Dermis microvascular lymphatic vessel endothelial cell (primary cell): ENCODE measurements around the gene RASL12. TPM values are rescaled to one million over a fixed set of nuclear protein-coding genes. Genes with fewer than 3 reads are reported as not detected.
"Not testable (repeated sequence)": the region's sequence is repeated elsewhere in the genome, so short reads cannot be mapped to it uniquely, and the experiment has no call there.

Experiments used
- DNase-seq, 2 donors: peaks; one replicate each; pipeline versions ENCODE4 v3.0.0 to v3.0.0-alpha.2; 2010; ENCODE audit warnings: low read depth in 2 of 2
- total RNA-seq: library from RNA; depleted of rRNA; stranded (reverse); fragments of >200 nt; gene quantifications from 2 replicates; pipeline ENCODE4 v1.2.1, GENCODE V29; 2014

The RASL12 gene
- total RNA-seq, 1 donor from 2014 or later, result not detected

DNA sequence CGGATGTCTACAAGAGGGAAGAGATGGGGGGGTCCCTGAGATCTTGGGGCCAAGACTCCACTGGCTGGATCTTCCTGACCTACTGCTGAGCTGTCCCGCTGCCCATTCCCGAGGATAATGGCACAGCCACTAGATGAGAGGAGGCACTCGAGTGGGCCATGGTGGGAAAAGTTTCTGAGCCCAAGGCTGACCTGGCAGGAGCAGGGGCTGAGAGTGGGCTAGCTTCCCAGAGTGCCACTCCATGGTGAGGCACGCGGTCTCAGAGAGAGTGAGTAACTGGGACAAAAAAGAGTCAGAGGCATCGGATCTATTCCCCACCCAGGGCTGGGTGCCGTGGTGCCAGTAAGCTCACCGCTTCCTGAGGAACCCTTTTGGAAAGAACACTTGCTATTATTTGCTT lies 11.7 kb downstream of the RASL12 start:
- DNase-seq, result no peak

DNA sequence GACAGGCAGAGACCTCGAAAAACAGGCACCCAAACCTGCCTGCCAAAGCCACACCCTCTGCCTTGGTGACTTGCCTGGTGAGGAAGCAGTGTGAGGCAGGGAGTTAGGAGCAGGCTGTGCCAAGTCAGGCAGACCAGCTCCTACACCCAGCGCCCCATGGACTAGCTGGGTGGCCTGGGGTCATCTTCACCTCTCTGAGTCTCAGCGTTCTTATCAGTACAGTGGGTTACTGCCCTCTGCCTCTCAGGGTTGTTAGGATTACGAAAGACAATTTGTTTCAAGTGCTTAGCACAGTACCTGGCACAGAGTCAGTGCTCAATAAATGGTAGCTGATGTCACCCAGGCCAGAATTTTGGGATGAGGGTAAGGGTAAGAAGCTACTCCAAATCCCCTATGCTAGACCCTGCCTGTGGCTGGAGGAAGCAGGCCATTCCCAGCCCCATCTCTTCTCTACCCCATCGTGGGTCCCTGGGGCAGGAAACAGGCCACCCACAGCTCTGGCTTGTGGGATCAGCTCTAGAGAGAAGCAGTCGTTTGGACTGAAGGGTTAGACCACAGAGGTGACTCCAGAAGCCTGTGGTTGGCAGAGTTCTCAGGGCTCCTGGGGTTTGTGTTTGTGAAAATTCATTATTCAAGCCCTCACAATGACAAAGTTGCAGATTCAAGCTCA lies 12.5 kb downstream of the RASL12 start:
- no peak for DNase-seq

DNA sequence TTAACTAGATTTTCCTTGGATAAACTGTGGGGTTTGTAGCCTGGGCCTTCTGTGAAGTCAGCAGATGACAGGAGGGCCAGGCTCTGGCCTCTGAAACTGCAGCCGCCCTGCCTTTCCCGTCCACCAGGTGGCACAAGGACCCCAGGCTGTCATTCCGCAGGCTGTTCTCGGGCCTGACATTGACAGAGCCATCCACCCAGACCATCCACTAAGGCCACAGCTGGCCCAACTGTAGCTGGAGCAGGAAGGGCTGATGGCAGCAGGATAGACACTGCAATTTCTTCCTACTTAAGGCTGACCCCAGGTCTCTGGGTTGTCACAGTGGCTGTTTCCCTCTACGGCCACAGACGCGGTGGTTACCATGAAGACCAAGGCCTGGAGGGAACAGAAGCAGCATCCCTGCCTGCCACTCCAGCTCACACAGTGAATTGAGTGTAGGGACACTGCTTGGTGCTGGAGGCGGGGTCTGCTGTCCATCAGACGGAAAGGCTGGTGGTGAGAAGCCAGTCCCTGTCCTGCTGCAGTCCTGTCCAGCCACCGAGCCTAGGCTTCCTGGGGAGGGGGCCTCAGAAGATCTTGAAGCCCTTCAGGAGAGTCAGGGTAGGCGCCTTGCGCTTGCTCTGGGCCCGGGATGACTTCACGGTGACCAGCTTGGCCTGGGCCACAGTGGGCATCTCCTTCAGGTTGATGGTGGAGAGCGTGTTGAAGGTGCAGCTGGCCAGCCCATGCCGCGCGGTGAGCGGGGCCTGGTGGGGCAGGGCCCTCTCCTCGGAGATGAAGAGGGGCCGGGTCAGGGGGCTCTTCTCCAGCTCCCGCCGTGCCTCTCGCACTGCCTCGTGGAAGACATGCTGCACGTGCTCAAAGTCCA lies 13.2 kb downstream of the RASL12 start:
- DNase-seq, result peak; percentile 51 to 65

DNA sequence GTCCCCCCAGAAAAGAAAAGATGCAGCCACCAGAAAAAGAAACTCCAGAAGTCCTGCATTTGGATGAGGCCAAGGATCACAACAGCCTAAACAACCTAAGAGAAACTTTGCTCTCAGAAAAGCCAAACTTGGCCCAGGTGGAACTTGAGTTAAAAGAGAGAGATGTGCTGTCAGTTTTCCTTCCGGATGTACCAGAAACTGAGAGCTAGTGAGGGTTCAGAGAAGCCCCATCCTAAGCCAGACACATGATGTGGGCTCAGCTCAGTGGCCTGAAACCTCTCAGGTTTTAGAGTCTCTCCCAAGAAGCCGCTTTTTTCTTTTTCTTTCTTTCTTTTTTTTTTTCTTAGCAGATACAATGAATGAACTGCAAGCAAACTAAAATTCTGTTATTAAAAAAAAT lies 14.8 kb downstream of the RASL12 start:
- no peak for DNase-seq

DNA sequence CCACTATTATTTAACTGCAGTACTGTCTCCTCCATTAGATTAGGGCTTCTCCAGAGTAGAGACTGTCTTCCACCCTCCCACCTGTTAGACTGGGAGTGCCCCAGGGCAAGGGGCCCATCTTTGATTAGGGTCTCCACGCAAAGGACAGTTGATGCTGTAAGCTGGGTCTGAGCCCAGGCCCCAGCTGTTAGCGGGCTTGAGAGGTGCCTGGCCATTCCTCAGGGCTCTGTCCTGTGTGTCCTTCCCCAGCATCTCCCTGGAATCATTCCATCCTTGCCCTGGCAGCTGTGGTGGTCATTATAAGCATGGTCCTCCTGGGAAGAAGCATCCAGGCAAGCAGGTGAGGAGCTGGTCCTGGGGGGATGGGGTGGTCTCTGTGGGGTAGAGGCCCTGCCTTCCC lies 16.5 kb downstream of the RASL12 start:
- DNase-seq, result no peak

DNA sequence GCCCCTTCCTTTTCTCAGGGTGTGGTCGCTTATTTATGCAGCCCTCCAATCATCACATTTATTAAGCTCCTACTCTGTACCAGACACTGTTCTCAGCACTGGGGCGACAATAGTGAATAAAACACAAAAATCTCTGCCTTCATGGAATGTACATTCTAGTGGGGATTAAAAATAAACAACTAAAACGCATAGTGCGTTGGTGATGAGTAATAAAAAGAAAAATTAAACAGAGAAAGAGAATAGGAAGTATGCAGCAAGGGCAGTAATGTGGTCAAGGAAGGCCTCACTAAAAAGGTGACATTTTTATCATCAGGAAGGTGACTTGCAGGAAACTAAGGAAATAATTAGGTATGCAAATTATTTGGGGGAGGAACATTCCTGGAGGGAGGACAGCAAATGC lies 17.5 kb downstream of the RASL12 start:
- no peak for DNase-seq

DNA sequence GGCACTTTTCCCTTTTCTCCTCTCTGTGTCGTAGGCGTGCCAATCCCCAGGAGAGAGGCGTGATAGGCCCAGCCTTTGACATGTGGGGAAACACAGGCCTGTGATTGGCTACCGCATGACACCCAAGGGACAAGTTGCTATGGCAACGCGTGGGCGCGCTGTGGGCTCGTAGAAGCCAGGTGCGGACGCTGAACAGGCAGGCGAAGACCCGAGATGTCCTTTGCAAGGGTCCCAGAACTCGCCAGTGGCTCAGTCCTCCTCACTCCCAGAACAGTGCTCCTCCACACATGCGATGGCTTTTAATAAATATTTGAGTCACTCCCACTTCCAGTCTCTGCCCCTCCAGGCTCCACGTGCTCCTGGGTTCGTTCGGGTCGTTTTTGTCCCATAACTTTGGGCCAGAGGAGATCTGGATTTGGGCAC lies 18.4 kb downstream of the RASL12 start:
- DNase-seq, result peak; percentile 92 to 93

DNA sequence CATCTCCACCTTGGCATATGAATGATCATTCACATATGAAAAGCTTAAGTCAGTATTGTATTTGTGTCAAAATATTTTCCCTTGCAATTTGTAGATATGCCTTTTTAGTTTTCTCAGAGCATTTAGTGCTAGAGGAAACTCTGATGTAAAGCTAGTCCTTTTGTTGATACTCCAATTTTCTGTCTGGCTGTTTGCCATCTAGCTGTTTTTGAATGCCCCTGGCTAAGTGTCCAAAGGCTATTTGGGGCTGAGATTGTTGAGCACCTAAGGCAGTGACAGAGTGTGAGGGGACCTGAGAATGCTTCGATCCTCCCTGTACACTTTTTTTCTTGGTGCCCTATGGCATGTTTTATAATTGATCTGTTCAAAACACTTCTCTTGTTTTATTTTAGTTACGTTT lies 19.6 kb downstream of the RASL12 start:
- DNase-seq, result no peak

DNA sequence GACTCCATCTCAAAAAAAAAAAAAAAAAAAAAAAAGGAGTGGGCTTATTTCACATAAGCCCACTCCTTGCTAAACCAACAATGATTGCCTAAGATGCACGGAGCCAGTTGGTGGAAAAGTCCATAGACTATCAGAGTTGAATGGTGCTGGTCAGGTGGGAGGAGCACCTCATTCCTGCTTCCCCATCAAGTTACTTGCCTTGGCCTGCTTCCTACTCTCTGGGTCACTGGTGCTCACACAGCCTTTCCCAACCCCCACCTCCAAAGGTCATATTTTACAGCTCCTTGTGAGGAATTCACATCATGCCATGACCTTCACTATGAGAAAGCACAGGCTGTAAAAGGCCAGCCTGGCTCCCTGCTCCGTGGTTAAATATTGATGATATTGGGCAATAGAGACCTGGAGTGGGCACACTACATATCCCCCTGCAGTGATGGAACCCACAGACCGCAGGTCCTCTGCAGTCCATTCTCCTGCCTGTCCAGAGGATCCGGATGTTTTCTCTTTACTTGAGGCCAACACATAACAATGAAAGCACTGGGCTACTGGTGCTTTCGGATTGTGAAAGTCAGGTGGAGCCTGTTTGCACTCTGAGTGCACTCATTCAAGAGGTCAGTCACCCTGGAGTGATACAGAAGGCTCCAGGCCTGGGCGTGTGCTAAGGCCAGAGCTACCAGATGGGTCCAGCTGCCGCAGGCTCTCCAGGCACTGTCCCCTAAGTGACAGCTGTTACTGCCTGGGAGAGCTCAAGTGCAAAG lies 22.9 kb downstream of the RASL12 start, which contains the start of gene SLC51B:
TSS of gene SLC51B (plus strand) at position 664 of the 758 bp plus-strand sequence. CDS start 4,618 bp downstream, outside the sequence.
- no peak for DNase-seq

DNA sequence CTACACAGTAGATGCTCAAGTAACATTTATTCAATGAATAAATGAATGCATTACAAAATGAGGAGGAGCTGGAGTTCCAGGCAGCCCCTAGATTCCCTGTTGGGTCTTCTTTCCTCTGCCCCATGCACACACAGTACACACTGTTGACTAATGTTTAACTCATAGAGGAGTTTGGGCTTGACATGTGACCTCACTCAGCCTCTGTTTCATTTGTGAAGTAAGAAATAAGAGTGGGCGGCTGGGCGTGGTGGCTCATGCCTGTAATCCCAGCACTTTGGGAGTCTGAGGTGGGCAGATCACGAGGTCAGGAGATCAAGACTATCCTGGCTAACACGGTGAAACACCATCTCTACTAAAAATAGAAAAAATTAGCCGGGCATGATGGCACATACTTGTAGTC lies 23.6 kb downstream of the RASL12 start:
- DNase-seq, result not testable (repeated sequence)

DNA sequence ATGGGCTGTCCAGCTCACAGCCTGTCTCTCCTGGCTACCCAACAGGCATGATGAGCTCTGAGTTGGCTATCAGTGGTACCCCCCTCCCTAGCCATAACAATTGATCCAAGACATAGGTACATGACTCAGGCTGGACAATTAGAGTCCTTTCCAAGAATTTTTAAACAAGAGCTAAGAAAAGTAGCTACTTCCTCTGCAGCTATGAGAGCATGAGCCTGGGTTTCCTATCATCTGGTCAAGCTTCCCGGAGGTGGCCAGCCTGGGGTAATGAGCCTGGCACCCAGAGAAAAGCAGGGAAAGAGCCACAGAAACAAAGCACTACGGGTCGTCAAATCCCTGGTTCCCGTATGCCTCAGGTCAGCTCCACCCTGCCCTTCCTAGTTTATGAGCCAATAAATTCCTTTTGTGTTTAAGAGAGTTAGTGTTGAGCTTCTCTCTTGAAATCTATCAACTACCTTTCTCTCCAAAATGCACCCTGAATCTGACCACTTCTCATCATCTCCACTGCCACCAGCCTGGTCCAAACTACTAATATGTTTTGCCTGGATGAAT lies 24.9 kb downstream of the RASL12 start:
- DNase-seq, result no peak

DNA sequence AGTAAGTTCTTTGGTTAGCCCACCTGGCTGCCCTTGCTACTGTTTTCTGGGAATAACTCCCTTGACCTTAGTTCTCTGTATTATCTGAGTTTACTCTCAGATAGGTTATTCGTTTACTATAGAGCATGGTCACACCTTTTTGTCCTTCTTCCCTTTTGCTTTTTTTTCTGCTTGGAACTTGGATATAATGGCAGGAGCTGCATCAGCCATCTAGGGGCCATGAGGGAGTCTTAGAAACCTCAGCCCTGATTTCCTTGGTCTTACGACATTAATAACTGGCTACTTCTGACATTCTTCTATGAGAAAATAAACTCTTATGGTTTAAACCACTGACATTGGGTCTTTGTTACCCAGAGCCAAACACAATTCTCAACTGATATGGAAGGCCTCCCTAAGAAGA lies 26.0 kb downstream of the RASL12 start:
- DNase-seq, result no peak

DNA sequence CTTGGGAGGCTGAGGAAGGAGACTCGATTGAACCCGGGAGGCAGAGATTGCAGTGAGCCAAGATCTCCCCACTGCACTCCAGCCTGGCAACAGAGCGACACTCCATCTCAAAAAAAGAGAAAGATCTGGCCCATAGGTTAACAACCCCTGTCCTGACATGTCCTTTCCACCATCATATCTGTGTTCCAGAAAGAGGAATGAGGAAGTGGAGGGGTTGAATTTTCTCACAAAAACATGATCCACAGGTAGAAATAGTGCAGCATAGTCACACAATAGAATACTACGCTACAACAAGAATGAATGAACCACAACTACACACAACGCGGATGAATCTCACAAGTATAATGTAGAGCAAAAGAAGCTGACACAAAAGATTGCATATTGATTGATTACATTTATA lies 27.3 kb downstream of the RASL12 start:
- no peak for DNase-seq

DNA sequence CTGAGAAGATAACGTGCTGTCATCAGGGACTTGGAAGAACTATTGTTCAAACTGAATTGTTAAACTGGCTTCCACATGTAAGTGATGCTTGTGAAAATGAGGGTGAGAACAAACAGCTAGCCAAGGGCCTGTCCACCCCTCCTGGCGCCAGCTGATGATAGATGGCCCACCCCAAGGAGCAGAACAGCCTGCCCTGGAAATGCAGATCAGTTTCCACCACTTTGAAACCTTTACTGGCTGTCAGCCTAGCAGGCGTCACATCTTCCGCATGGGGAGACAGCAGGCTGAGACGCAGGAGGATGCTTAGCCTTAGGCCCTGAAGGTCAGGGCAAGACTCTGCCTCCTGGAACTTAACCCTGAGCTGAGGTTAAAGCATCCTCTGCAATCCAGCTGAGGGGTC lies 29.0 kb downstream of the RASL12 start:
- no peak for DNase-seq

DNA sequence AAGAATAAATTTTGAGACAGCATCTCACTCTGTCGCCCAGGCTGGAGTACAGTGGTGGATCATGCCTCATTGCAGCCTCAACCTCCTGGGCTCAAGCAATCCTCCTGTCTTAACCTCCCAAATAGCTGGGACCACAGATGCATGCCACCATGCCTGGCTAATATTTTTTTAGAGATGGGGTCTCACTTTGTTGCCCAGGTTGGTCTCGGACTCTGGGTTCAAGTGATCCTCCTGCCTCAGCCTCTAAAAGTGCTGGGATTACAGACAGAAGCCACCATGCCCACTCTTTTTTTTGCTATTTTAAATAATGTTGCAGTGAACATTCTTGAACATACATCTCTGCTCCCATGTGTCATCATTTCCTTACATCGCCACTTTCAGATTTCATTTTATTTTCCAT lies 29.4 kb downstream of the RASL12 start:
- DNase-seq, result no peak

DNA sequence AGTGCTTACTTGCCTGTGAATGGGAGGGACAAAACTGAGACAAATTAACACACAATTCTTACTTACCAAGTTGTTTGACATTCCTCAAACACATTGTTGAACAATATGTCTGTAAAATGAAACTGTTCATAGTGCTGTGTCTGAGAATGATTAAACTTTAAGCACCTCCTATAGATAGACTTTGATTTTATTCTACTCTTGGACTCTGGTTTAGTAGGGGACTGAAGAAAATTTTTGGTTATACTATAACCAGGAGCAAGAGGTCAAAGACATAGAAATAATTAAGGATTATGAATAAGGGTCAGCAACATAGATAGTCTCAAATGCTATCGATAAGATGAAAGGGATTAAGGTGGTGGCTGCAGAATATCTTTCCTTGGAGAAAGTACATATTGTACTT lies 30.5 kb downstream of the RASL12 start:
- DNase-seq, result no peak

DNA sequence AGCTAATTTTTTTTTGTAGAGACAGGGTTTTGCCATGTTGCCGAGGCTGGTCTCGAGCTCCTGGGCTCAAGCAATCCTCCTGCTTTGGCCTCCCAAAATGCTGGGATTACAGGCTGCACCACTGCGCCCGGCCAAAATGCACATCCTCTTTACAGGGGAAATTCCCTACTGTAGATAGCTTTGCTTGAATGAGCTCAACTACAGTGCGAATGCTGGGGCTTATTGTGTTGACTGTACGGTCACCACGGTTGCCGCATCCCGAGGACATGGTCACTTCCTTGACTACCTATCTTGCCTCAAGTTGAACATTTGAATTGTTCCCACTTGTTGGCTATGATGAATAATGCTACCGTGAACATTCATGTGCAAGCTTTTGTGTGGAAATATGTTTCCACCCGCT lies 33.1 kb downstream of the RASL12 start:
- no peak for DNase-seq

DNA sequence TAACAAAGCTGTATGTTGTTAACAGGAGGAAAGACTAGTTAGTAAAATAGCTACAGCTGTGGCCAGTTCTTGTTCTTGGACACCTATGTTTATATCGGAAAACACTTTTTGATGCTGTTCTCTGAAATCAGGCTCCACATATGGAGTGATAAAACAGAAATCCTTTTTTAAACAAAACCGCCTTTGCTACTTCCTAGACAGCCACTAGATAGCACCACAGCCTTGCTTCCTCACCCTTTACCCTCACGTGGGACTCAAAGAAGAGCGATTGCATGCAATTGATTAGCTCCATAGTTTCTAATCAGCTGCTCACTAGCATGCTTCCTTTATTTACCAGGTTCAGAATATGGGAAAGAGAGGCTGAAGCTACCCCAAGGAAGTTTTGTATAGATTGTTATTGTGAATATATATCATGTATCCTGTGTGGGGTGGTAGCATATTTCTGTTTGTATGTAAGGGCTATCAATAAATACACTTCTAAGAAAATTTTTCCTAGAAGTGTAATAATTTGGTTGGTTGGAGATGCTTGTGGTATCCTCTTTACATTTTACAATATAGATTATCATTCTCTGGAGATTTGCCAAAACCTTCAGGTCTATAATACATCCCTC lies 34.0 kb downstream of the RASL12 start:
- DNase-seq, result peak in 1 of 2 donors; percentile 43

DNA sequence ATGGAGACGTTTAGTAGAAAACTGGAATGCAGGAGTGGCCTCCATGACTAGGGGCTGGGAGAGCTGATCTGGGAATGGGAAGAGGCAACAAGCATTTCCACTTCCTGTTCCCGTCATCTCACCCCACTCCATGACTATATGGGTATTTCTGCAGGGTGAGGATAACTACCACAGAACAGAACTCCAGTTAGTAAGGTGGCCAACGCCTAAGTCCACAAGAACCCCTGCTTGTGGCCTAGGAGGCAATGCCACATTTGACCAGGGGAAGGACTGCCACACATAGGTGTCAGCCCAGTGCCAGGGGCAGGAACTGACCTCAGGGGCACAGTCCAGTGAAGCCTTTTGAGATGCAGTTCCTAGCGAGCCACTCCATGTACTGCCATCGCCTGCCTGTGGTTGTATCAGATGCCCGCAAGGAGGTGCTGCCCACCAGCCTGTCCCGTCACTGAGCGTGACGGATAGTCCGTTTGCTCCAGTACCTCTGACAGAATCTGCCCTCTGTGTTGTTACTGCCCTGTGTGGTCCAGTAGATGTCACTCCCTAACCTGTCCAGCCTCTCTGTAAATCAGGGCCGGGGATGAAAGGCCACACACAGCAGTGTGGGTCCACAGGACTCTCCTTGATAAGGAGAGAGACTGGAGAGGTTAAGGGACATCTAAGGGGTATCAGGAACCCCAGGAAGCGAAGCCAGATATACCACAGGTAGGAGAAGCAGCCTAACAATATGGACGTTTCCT lies 34.8 kb downstream of the RASL12 start:
- peak; percentile 73 to 85 for DNase-seq

DNA sequence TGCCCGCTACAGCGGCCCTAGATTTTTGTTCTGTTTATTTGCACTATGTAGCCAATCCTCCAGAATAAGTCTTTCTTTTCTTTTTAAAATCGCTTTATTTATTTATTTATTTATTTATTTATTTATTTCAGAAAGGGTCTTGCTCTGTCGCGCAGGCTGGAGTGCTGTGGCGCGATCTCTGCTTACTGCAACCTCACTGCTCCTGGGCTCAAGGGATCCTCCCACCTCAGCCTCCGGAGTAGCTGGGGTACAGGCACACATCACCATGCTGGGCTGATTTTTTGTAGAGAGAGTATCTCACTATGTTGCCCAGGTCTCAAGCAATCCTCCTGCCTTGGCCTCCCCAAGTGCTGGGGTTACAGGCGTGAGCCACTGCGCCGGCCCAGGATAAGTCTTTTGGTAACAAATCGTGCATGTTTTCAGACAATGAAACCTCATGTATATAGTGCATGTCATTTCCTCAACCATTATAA lies 38.0 kb downstream of the RASL12 start:
- no peak for DNase-seq
